Liver (tissue), 9 donors: ENCODE data around the gene SLC4A8. TPM values are rescaled to one million over a fixed set of nuclear protein-coding genes. Genes with fewer than 3 reads are reported as not detected.

ENCODE experiments used
- DNase-seq: peaks from one replicate; pipeline ENCODE4 v3.0.0-alpha.2; 2017; ENCODE audit warnings: low spot score
- H3K27ac ChIP-seq, 2 donors: one replicate each; pipeline ENCODE4 v1.7.0; 2013; ENCODE audit warnings: inconsistent platforms in 2 of 2, low read length in 2 of 2, control low read depth in 1 of 2, low read depth in 1 of 2, mild to moderate bottlenecking in 1 of 2
- H3K27me3 ChIP-seq, 4 donors: one replicate each; pipeline versions ENCODE4 v1.6.1 to v1.7.0; 2013; ENCODE audit warnings: low read length in 3 of 4, inconsistent platforms in 1 of 4, mild to moderate bottlenecking in 1 of 4, moderate library complexity in 1 of 4; ENCODE audit not compliant: control insufficient read depth in 4 of 4, insufficient read depth in 4 of 4
- H3K36me3 ChIP-seq, 4 donors: one replicate each; pipeline versions ENCODE4 v1.6.1 to v1.7.0; 2013; ENCODE audit warnings: low read length in 3 of 4, mild to moderate bottlenecking in 3 of 4, low read depth in 1 of 4, moderate library complexity in 1 of 4; ENCODE audit not compliant: control insufficient read depth in 4 of 4, insufficient read depth in 3 of 4
- H3K4me1 ChIP-seq, 4 donors: one replicate each; pipeline versions ENCODE4 v1.6.1 to v1.7.0; 2013; ENCODE audit warnings: low read length in 3 of 4, mild to moderate bottlenecking in 3 of 4, moderate library complexity in 1 of 4; ENCODE audit not compliant: control insufficient read depth in 4 of 4, insufficient read depth in 4 of 4
- H3K4me3 ChIP-seq, 3 donors: one replicate each; pipeline versions ENCODE4 v1.6.1 to v1.7.0; 2013; ENCODE audit warnings: low read length in 3 of 3, control low read depth in 1 of 3, low read depth in 1 of 3, mild to moderate bottlenecking in 1 of 3
- H3K9ac ChIP-seq, 2 donors: one replicate each; pipeline ENCODE4 v1.7.0; 2013; ENCODE audit warnings: low read length in 2 of 2, mild to moderate bottlenecking in 2 of 2, moderate library complexity in 2 of 2, control low read depth in 1 of 2, low read depth in 1 of 2
- H3K9me3 ChIP-seq, 4 donors: one replicate each; pipeline versions ENCODE4 v1.6.1 to v1.7.0; 2013; ENCODE audit warnings: low read length in 3 of 4; ENCODE audit not compliant: control insufficient read depth in 4 of 4
- EGR1 ChIP-seq, 2 donors: IDR thresholded peaks; 2 replicates each; pipeline ENCODE4 v1.6.1; 2016 to 2018; ENCODE audit warnings: antibody characterized with exemption in 2 of 2, low read depth in 2 of 2
- FOXA1 ChIP-seq: IDR thresholded peaks from 2 replicates; pipeline ENCODE4 v1.6.1; 2016; ENCODE audit warnings: antibody characterized with exemption
- FOXA2 ChIP-seq: IDR thresholded peaks from 2 replicates; pipeline ENCODE4 v1.6.1; 2016; ENCODE audit warnings: antibody characterized with exemption
- GABPA ChIP-seq, 2 donors: IDR thresholded peaks in 1 of 2; conservative IDR thresholded peaks in 1 of 2; 2 replicates each; pipeline ENCODE4 v1.6.1; 2016; ENCODE audit warnings: antibody characterized with exemption in 2 of 2, mild to moderate bottlenecking in 1 of 2, moderate library complexity in 1 of 2
- HNF4A ChIP-seq, 2 donors: conservative IDR thresholded peaks; 2 replicates each; pipeline ENCODE4 v1.6.1; 2016; ENCODE audit warnings: antibody characterized with exemption in 2 of 2, mild to moderate bottlenecking in 2 of 2
- HNF4G ChIP-seq: IDR thresholded peaks from 2 replicates; pipeline ENCODE4 v1.6.1; 2016; ENCODE audit warnings: antibody characterized with exemption
- JUND ChIP-seq, 2 donors: IDR thresholded peaks; 2 replicates each; pipeline ENCODE4 v1.6.1; 2016; ENCODE audit warnings: antibody characterized with exemption in 2 of 2
- MAX ChIP-seq: IDR thresholded peaks from 2 replicates; pipeline ENCODE4 v1.6.1; 2016; ENCODE audit warnings: antibody characterized with exemption
- NR2F2 ChIP-seq: IDR thresholded peaks from 2 replicates; pipeline ENCODE4 v1.6.1; 2016; ENCODE audit warnings: antibody characterized with exemption
- RAD21 ChIP-seq, 2 donors: IDR thresholded peaks; 2 replicates each; pipeline ENCODE4 v1.6.1; 2016; ENCODE audit warnings: antibody characterized with exemption in 2 of 2, mild to moderate bottlenecking in 2 of 2
- RXRA ChIP-seq, 2 donors: IDR thresholded peaks; 2 replicates each; pipeline ENCODE4 v1.6.1; 2017 to 2018; ENCODE audit warnings: antibody characterized with exemption in 2 of 2, mild to moderate bottlenecking in 1 of 2
- SP1 ChIP-seq: IDR thresholded peaks from 2 replicates; pipeline ENCODE4 v1.6.1; 2018; ENCODE audit warnings: antibody characterized with exemption, mild to moderate bottlenecking
- TAF1 ChIP-seq: conservative IDR thresholded peaks from 2 replicates; pipeline ENCODE4 v1.6.1; 2016; ENCODE audit warnings: antibody characterized with exemption, mild to moderate bottlenecking
- YY1 ChIP-seq: IDR thresholded peaks from 2 replicates; pipeline ENCODE4 v1.6.1; 2016; ENCODE audit warnings: antibody characterized with exemption, mild to moderate bottlenecking
- ZBTB33 ChIP-seq: IDR thresholded peaks from 2 replicates; pipeline ENCODE4 v1.6.1; 2016; ENCODE audit warnings: antibody characterized with exemption
- WGBS: extraction: QIAGEN DNeasy Blood & Tissue Kit; methylation state at CpG from one replicate; pipeline ENCODE4 v1.1.7; 2013; 5-methylcytosine and 5-hydroxymethylcytosine counted together
- polyA plus RNA-seq, 2 donors: library from polyadenylated mRNA; stranded (reverse) in 1 of 2; unstranded in 1 of 2; fragments of 200-250 nt in 1 of 2; fragments of >200 nt in 1 of 2; fragmentation: Nextera tagmentation in 1 of 2; extraction: Ambion mirVana in 1 of 2; gene quantifications; one replicate each; pipeline versions ENCODE4 v1.2.1 to v1.2.3, GENCODE V29; 2013 to 2015
- total RNA-seq, 2 donors: library from RNA; depleted of rRNA; stranded (reverse); fragments of >200 nt; gene quantifications; one replicate each; pipeline ENCODE4 v1.2.3, GENCODE V29; 2014
- TF ChIP-seq, protein P1 (sequence below): IDR thresholded peaks from 2 replicates; pipeline ENCODE4 v1.6.1; 2016; ENCODE audit warnings: antibody characterized with exemption, mild to moderate bottlenecking
- TF ChIP-seq, protein P2 (sequence below): IDR thresholded peaks from 2 replicates; pipeline ENCODE4 v1.6.1; 2016; ENCODE audit warnings: antibody characterized with exemption
- TF ChIP-seq, protein P3 (sequence below): fragments of 150-350 bp; IDR thresholded peaks from 2 replicates; pipeline ENCODE4 v1.5.1; 2017; ENCODE audit warnings: improper control_type of control experiment, low read depth, low read length; ENCODE audit not compliant: missing input control
- donor health status: healthy.
- donor health status: healthy.
- donor health status: healthy.
- donor health status: healthy.
- donor health status: healthy.

SLC4A8 gene
- total and polyA plus RNA-seq, 4 donors = 0.07 to 1.0 (median 0.75) TPM; not detected in 1

- Histone ChIP-seq H3K9me3 (no peaks in the 10 kb centered on the region), H3K36me3 (no peaks in the 10 kb centered on the region), H3K4me3 (no peak overlapping the region), H3K4me1 (no peaks in the 10 kb centered on the region), H3K9ac (no peak overlapping the region), H3K27ac (no peak overlapping the region), H3K27me3 (no peaks in the 10 kb centered on the region)
- no peak for DNase-seq
- TF ChIP-seq, protein P1, sequence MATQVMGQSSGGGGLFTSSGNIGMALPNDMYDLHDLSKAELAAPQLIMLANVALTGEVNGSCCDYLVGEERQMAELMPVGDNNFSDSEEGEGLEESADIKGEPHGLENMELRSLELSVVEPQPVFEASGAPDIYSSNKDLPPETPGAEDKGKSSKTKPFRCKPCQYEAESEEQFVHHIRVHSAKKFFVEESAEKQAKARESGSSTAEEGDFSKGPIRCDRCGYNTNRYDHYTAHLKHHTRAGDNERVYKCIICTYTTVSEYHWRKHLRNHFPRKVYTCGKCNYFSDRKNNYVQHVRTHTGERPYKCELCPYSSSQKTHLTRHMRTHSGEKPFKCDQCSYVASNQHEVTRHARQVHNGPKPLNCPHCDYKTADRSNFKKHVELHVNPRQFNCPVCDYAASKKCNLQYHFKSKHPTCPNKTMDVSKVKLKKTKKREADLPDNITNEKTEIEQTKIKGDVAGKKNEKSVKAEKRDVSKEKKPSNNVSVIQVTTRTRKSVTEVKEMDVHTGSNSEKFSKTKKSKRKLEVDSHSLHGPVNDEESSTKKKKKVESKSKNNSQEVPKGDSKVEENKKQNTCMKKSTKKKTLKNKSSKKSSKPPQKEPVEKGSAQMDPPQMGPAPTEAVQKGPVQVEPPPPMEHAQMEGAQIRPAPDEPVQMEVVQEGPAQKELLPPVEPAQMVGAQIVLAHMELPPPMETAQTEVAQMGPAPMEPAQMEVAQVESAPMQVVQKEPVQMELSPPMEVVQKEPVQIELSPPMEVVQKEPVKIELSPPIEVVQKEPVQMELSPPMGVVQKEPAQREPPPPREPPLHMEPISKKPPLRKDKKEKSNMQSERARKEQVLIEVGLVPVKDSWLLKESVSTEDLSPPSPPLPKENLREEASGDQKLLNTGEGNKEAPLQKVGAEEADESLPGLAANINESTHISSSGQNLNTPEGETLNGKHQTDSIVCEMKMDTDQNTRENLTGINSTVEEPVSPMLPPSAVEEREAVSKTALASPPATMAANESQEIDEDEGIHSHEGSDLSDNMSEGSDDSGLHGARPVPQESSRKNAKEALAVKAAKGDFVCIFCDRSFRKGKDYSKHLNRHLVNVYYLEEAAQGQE = no peak
- TF ChIP-seq TAF1 (no peak), SP1 (no peak), NR2F2 (no peak), MAX (no peak), YY1 (no peak), JUND (IDR thresholded peaks at IDR 0.05) (no peak), GABPA (IDR thresholded peaks at IDR 0.05 in 1 of 2, conservative IDR thresholded peaks at IDR 0.05 in 1 of 2) (no peak), RAD21 (IDR thresholded peaks at IDR 0.05) (no peak), EGR1 (IDR thresholded peaks at IDR 0.05; ENCODE audit: low read depth in 2 of 2) (no peak), HNF4G (no peak), FOXA2 (no peak), RXRA (IDR thresholded peaks at IDR 0.05) (no peak), FOXA1 (no peak), ZBTB33 (no peak), HNF4A (conservative IDR thresholded peaks at IDR 0.05) (no peak)
- TF ChIP-seq, protein P2, sequence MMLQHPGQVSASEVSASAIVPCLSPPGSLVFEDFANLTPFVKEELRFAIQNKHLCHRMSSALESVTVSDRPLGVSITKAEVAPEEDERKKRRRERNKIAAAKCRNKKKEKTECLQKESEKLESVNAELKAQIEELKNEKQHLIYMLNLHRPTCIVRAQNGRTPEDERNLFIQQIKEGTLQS = no peak
- TF ChIP-seq, protein P3, sequence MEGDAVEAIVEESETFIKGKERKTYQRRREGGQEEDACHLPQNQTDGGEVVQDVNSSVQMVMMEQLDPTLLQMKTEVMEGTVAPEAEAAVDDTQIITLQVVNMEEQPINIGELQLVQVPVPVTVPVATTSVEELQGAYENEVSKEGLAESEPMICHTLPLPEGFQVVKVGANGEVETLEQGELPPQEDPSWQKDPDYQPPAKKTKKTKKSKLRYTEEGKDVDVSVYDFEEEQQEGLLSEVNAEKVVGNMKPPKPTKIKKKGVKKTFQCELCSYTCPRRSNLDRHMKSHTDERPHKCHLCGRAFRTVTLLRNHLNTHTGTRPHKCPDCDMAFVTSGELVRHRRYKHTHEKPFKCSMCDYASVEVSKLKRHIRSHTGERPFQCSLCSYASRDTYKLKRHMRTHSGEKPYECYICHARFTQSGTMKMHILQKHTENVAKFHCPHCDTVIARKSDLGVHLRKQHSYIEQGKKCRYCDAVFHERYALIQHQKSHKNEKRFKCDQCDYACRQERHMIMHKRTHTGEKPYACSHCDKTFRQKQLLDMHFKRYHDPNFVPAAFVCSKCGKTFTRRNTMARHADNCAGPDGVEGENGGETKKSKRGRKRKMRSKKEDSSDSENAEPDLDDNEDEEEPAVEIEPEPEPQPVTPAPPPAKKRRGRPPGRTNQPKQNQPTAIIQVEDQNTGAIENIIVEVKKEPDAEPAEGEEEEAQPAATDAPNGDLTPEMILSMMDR = no peak
- 83% methylated on average over 2 of the region's 2 CpGs for WGBS
Measured at GRCh38 chr12:51519755-51520154, 95.1 kb downstream of the SLC4A8 start.
